Brain microvascular endothelial cell (primary cell): ENCODE results near the gene LRRC46.

Source experiments
- DNase-seq: peaks from one replicate; pipeline ENCODE4 v3.0.0-alpha.2; 2020
- H3K27ac ChIP-seq: fragments of 250-450 bp; sonication (Bioruptor Pico); 2 replicates; pipeline ENCODE4 v1.5.1; 2020; ENCODE audit warnings: mild to moderate bottlenecking, moderate library complexity
- H3K27me3 ChIP-seq: fragments of 250-450 bp; sonication (Bioruptor Pico); replicated peaks from 2 replicates; pipeline ENCODE4 v1.5.1; 2020; ENCODE audit warnings: mild to moderate bottlenecking
- H3K36me3 ChIP-seq: fragments of 250-450 bp; sonication (Bioruptor Pico); replicated peaks from 2 replicates; pipeline ENCODE4 v1.5.1; 2020; ENCODE audit warnings: mild to moderate bottlenecking
- H3K4me3 ChIP-seq: 2 replicates; pipeline ENCODE4 v1.5.1; 2011; ENCODE audit warnings: low read depth, mild to moderate bottlenecking, control low read depth, low read length, moderate library complexity
- in situ Hi-C: cut with HindIII; loops from 2 replicates; pipeline ENCODE4 v1.10.0; 2017; ENCODE audit warnings: low sequenced_read_pairs, low pct_ligation_motif_present
- TF ChIP-seq, protein P1 (sequence below): IDR thresholded peaks from 2 replicates; pipeline ENCODE4 v1.5.1; 2011; ENCODE audit warnings: low read depth, mild to moderate bottlenecking, moderate library complexity, low read length, control low read depth, inconsistent platforms; ENCODE audit errors: missing control alignments

Gene LRRC46

DNA sequence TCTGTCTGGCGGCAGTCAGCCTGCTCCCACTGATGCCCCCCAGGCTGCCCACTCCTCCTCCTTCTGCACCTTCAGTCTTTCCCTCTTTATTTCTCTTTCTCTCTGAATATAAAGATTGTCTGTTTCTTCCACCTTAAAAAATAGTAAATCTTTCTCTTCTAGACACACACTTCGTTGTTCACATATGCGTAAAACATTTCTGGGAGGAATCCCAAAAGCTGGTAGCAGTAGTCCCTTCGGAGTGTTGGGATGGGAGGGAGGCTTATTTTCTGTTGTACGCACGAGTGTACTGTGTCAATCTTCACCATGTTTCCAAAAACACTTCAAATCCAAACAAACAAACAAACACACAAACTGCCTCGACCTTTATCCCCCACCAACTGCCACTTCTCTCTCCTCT is 19.8 kb upstream of the LRRC46 start:
- DNase-seq = no peak
- Histone ChIP-seq H3K27ac (no peak overlapping the region), H3K27me3 (no peaks in the 10 kb centered on the region), H3K4me3 (no peak overlapping the region), H3K36me3 (peaks cover 36% of the 10 kb centered on the region)
- in situ Hi-C loops = no loop called here
- TF ChIP-seq, protein P1, sequence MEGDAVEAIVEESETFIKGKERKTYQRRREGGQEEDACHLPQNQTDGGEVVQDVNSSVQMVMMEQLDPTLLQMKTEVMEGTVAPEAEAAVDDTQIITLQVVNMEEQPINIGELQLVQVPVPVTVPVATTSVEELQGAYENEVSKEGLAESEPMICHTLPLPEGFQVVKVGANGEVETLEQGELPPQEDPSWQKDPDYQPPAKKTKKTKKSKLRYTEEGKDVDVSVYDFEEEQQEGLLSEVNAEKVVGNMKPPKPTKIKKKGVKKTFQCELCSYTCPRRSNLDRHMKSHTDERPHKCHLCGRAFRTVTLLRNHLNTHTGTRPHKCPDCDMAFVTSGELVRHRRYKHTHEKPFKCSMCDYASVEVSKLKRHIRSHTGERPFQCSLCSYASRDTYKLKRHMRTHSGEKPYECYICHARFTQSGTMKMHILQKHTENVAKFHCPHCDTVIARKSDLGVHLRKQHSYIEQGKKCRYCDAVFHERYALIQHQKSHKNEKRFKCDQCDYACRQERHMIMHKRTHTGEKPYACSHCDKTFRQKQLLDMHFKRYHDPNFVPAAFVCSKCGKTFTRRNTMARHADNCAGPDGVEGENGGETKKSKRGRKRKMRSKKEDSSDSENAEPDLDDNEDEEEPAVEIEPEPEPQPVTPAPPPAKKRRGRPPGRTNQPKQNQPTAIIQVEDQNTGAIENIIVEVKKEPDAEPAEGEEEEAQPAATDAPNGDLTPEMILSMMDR = no peak

DNA sequence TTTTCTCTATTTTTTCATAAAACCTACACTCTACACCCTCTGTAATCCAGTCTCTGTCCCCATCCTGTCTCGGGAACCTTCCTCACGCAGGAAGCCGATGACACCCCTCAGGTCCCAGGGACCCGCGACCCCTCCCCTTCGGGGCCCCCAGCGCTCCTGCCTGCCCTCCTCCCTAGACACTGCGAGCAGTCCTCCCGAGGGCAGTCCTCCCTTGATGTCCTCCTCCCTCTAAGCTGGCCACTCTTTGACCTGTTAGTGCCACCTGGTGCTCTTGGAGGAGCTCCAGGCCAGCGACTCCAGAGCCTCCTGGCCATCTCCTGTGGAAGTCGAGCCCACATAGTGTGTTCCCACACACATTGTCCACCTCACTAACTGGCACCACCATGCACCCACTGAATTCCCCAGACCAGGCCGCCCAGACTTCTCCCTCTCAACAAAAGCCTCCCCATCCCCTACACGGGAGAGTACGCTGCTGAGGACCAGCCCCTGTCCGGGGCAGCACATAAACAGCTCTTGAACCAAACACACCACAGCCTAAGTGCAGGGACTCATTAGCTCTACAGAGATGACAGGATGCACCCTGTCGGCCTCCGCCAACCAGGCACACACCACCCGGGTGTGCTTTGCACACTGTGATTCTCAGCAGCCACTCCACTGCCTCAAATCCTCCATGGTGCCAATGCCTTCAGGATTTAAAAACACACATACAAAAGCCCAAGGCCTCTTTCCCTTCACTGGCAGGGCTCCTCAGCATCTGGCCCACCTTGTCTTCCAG is 19.1 kb upstream of the LRRC46 start:
- Histone ChIP-seq H3K27me3 (no peaks in the 10 kb centered on the region), H3K4me3 (no peak overlapping the region), H3K36me3 (peaks cover 36% of the 10 kb centered on the region), H3K27ac (no peak overlapping the region)
- TF ChIP-seq, protein P1 = no peak
- in situ Hi-C loops = no loop called here
- no peak for DNase-seq

DNA sequence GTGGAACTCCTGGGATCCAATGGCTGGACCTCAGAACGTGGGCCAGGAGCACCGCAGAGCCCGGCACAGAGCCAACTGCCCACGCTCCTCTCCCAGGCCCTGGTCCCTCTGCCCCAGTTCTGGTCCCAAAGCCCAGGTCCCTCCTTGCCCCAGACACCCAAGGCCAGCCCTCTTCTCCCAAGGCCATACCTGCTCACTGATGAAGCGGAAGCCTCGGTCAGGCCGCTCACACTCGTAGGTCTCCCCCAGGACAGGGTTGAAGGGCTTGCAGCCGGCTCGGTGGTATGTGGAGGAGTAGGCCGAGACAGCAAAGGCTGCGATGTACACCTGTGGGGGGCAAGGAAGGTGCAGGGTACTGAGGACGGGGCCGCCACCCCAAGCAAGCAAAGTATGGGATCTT is 18.4 kb upstream of the LRRC46 start:
- Histone ChIP-seq H3K4me3 (no peak overlapping the region), H3K27ac (no peak overlapping the region), H3K27me3 (no peaks in the 10 kb centered on the region), H3K36me3 (peaks cover 30% of the 10 kb centered on the region)
- in situ Hi-C loops = no loop called here
- DNase-seq = no peak
- TF ChIP-seq, protein P1 = no peak

DNA sequence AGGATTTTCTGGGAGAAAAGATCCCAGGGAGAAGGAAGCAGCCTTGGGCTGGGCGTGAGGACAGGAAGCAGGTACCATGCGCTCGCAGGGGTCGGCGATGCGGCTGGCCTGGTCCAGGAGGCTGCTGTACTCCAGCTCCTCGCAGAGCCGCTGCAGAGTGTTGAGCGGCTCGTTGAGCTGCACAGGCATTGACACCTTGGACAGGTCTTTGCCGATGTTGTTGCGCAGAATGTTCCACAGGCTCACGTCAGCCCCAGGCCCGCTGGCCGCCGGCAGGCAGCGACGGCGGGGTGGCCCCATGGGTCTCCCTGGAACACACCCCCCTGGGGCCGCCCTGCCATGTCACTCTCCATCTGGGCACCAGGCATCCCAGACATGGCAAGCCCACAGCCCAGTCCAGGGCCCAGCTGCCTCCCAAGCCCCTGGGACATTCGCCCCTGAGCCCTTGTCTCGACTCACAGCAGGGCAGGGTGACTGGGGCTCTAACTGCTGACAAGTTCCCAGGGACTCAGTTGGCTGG is 17.9 kb upstream of the LRRC46 start:
- Histone ChIP-seq H3K36me3 (peaks cover 25% of the 10 kb centered on the region), H3K27me3 (no peaks in the 10 kb centered on the region), H3K27ac (no peak overlapping the region), H3K4me3 (no peak overlapping the region)
- TF ChIP-seq, protein P1 = no peak
- in situ Hi-C loops = no loop called here
- no peak for DNase-seq

DNA sequence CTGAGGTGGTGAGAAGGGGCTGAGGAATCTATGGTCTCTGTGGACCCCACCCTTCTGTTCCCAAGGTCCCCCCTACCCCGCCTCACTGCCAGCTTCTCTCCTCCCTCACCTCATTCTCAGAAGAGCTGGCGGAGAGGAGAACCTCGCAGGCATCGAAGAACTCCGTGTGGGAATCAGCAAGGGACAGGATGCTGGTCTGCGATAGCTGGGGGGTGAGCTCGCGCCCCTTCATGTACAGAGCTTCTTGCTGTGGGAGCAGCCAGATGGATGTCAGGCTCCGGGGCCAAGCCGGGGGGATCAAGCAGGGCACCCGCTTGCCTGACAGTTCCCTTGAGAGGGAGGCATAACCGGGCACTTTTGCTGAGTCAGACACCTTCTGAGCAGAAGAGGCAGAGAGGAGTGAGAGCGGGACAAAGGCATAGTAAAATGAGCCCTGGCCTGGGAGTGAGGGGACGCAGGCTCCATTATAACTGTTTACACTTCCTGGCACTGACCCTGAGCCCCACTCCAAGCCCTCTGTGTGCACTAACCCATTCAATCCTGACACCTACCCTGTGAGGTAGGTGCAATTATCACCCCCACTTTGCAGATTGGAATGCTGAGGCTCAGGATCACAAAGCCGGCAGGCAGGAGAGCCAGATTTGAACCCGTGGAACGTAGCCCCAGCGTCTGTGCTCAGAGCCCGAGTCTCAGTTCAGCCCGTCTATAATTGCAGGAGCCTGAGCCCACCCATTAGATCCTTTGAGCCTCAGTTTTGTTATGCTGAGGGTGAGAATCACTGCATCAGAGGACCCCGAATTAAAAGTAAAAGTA is 16.2 kb upstream of the LRRC46 start:
- Histone ChIP-seq H3K4me3 (no peak overlapping the region), H3K27ac (no peak overlapping the region), H3K27me3 (no peaks in the 10 kb centered on the region), H3K36me3 (peaks cover 16% of the 10 kb centered on the region)
- TF ChIP-seq, protein P1 = no peak
- no peak for DNase-seq
- in situ Hi-C loops = no loop called here
